Skeletal muscle cell (primary cell): ENCODE results near the gene OR1L8.
"Not testable (repeated sequence)": the region's sequence is repeated elsewhere in the genome, so short reads cannot be mapped to it uniquely, and the experiment has no call there.

Experiments
- DNase-seq: peaks from one replicate; pipeline ENCODE4 v3.0.0-alpha.2; 2010; ENCODE audit warnings: low read depth
- H3K4me3 ChIP-seq: 2 replicates; pipeline ENCODE4 v1.5.1; 2011; ENCODE audit warnings: low read depth, mild to moderate bottlenecking, control low read depth, low read length, moderate library complexity

OR1L8 gene, protein sequence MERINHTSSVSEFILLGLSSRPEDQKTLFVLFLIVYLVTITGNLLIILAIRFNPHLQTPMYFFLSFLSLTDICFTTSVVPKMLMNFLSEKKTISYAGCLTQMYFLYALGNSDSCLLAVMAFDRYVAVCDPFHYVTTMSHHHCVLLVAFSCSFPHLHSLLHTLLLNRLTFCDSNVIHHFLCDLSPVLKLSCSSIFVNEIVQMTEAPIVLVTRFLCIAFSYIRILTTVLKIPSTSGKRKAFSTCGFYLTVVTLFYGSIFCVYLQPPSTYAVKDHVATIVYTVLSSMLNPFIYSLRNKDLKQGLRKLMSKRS

DNA sequence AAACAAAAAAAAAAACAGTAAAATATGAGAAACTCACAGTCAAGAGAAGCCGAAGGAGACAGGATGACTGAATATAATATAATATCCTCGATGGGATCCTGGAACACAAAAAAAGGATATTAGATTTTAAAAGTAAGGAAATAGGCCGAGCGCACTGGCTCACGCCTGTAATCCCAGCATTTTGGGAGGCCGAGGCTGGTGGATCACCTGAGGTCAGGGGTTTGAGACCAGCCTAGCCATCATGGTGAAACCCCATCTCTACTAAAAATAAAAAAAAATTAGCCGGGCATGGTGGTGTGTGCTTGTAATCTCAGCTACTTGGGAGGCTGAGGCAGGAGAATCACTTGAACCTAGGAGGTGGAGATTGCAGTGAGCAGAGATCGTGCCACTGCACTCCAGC lies at the start of gene OR1L8:
Gene OR1L8, minus strand, starts transcription at position 101 of the 400 bp plus-strand sequence. CDS start 14,907 bp downstream, outside the sequence.
- DNase-seq, H3K4me3 ChIP-seq: not testable (repeated sequence)

- no peak for DNase-seq
Measured at GRCh38 chr9:122619996-122620395, 36.8 kb upstream of the OR1L8 start.

GRCh38 chr9:122614362-122614761 lies 31.2 kb upstream of the OR1L8 start, which contains the start of gene OR1Q1:
Gene OR1Q1 (plus strand): TSS chr9:122614738. CDS start chr9:122614738, 0 bp downstream.
- DNase-seq, result no peak
- H3K4me3 ChIP-seq, result no peak within 1 kb of the TSS

More at GRCh38 chr9:122619996-122620395, 36.8 kb upstream of the OR1L8 start:
- no peak overlapping the region for H3K4me3 ChIP-seq

DNA sequence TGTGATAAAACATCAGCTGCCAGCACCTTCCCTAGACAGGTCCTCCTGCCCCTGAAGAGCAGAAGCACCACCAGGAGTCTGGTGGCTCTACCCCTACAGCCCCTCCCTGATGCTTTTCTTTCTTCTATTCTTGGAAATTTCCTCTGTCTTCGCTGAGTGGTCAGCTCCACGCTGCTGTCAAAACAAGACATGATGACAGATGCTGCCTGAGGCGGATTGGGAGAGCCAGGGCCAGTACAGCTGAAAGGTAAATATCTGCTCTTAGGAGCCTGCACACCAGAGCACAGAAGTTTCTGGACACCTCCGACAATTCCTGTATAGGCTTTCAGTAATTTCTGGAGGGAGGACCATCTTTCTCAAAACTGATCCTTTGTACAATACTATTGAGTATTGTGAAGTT lies 26.6 kb upstream of the OR1L8 start:
- H3K4me3 ChIP-seq, result no peak overlapping the region
- DNase-seq, result no peak

DNA sequence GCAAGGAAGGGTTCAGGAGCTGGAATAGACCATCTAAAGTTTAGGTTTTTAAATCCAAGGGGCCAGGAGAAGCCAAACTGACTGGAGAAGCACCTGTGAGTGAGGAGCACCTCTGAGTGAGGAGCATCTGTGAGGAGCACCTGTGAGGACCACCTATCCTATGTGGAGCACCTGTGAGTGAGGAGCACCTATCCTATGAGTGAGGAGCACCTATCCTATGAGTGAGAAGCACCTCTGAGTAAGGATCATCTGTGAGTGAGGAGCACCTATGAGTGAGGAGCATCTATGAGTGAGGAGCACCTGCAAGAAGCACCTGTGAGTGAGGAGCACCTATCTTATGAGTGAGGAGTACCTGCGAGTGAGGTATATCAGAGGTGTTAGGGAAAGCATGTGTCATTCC lies 23.4 kb upstream of the OR1L8 start:
- DNase-seq, result no peak
- H3K4me3 ChIP-seq, result no peak overlapping the region

- no peak for DNase-seq
- H3K4me3 ChIP-seq, result no peak overlapping the region
Measured at GRCh38 chr9:122605691-122606090, 22.5 kb upstream of the OR1L8 start.

GRCh38 chr9:122580360-122580759 lies 2.8 kb downstream of the OR1L8 start:
- DNase-seq, result peak; percentile 4
- H3K4me3 ChIP-seq, result no peak overlapping the region

GRCh38 chr9:122579874-122580273 lies 3.3 kb downstream of the OR1L8 start:
- no peak overlapping the region for H3K4me3 ChIP-seq
- no peak for DNase-seq

DNA sequence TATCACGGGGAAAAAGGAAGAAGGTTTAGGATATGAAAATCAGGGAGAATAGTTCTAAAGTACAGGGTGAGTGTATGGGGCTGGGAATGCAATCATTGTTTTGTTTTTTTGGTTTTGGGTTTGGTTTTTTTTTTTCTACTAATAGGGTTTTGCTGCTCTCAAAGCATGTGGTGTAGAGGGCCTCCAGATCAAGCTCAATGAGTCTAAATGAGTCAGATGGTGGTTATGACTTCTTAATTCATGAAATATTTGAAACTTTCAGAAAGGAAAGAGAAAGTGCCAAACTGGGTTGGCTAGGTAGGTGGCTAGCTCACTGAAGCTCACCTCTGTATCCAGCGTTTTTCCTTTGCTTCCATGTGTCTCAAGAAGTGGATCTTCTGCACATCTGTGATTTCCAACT lies 10.7 kb downstream of the OR1L8 start:
- no peak overlapping the region for H3K4me3 ChIP-seq
- no peak for DNase-seq

DNA sequence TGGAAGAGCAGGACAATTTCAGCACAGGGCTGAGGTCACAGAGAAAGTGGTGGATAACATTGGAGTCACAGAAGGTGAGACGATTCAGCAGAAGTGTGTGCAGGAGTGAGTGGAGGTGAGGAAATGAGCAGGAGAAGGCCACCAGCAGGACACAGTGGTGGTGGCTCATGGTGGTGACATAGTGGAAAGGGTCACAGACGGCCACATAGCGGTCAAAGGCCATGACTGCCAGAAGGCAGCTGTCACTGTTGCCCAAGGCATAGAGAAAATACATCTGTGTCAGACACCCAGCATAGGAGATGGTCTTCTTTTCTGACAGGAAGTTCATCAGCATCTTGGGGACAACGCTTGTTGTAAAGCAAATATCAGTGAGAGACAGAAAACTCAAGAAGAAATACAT lies 15.3 kb downstream of the OR1L8 start:
- DNase-seq, result no peak
- no peak overlapping the region for H3K4me3 ChIP-seq

DNA sequence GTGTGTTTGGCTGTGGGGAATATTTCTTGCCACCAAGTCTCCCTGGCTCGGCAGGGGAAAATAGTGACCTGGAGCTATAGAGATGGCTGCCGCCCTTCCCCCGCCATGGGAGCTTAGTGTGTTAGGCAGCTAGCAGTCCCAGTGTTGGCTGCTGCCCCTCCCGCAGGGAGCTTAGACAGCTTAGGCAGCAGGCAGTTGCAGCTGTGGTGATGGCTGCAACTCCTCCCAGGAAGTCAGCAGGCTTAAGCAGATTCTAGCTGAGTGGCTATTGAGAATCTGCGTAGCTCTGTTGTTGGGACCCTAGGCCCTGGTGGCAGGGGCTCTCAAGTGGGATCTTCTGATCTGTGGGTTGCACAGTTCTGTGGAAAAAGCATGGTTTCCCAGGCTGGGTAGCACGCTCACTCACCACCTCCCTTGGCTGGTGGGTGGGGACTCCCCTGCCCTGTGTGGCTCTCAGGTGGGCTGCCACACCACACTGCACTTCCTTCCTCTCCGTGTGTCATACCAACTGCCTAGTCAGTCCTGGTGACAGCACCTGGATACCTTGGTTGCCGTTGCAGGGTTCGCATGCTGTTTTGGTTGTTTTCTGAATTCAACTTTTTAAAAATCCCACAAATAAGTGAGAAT lies 20.9 kb downstream of the OR1L8 start:
- DNase-seq, result no peak
- no peak overlapping the region for H3K4me3 ChIP-seq

DNA sequence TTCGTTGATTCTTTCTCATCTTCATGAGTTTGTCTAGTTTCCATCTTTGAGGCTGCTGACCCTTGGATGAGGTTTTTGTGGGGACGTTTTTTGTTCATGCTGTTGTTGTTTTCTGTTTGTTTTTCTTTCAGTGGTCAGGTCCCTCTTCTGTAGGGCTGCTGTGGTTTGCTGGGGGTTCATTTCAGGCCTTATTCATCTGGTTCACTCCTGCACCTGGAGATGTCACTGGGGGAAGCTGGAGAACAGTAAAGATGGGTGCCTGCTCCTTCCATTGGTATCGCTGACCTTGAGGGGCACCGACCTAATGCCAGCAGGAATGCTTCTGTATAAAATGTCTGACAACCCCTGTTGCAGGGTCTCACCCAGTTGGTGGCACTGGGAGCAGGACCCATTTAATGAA lies 21.7 kb downstream of the OR1L8 start:
- DNase-seq, result no peak
- H3K4me3 ChIP-seq, result no peak overlapping the region

DNA sequence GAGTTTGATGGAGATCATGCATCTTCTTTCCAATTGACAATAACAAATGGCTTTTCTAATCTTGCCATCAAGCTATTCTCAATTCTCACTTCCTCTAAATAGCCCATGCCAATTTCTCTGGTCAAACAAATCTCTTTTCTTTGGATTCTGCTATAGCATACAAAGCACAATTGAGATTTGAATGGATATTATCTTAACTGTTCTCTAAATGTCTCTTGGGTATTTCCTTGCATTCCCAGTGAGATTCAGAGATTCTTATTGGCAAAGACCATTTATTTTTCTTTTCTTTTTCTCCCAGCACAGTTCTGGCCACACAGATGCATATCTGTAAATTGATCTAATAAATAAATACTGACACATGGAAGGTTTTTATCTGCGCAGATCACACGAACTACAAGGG lies 30.4 kb downstream of the OR1L8 start, which contains the start of gene OR1N2:
Gene OR1N2, plus strand, starts transcription at position 301 of the 400 bp plus-strand sequence. CDS start 100 bp downstream, outside the sequence.
- no peak within 1 kb of the TSS for H3K4me3 ChIP-seq
- no peak for DNase-seq

DNA sequence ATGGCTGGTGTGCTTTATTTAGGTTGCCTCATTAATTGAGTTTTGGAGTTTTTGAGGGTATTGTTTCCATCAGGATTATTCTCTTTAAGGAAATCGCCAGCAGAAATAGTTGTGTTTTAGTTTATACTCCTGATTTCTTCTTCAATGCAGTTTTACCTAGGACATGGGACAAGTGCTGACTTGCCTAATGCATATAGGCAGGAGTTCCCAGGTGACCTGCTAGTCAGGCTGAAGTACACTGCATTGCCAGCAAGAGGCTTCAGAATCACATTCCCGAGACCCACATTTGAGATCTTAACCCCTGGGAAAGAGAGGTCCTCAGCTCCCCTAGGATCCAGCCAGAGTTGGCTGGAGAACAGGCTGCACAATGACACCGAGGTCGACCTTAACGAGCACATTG lies 31.8 kb downstream of the OR1L8 start:
- H3K4me3 ChIP-seq, result no peak overlapping the region
- no peak for DNase-seq

DNA sequence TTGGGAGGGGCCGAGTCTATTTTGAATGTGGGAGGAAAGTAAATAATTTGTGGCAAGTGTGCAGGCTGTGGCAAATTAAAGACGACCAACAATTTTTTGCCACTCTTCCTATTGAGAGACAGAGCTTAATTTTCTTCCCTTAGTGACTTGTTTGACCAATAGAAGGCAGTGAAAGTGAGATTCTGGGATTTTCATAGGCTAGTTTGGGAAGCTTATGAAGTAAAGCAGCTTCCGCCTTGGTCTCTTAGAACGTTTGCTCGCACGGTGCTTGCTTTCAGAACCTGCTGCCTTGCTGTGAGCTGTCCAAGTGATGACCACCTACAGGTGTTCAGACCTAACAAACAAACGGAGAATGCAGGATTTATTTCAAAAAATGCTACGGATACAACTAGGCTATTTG lies 37.0 kb downstream of the OR1L8 start:
- DNase-seq, result no peak
- no peak overlapping the region for H3K4me3 ChIP-seq

DNA sequence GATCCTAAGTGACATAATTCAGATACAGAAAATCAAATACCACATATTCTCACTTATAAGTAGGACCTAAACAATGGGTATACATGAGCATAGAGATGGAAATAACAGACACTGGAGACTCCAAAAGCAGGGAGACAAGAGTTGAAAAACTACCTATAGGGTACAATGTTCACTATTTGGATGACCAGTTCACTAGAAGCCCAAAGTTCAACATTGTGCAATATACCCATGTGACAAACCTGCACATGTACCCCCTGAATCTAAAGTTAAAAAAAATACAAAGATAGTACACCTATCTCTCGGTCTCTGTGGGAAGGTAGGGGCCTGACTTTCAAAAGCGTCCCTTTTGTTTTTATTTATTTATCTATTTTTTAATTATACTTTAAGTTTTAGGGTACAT lies 44.4 kb downstream of the OR1L8 start:
- no peak overlapping the region for H3K4me3 ChIP-seq
- DNase-seq, result no peak

- H3K4me3 ChIP-seq, DNase-seq: not testable (repeated sequence)
Measured at GRCh38 chr9:122537066-122537465, 46.1 kb downstream of the OR1L8 start.

GRCh38 chr9:122536134-122536533 lies 47.0 kb downstream of the OR1L8 start:
- H3K4me3 ChIP-seq, result no peak overlapping the region
- no peak for DNase-seq

- not testable (repeated sequence) for DNase-seq, H3K4me3 ChIP-seq
Measured at GRCh38 chr9:122531157-122531556, 52.0 kb downstream of the OR1L8 start.

DNA sequence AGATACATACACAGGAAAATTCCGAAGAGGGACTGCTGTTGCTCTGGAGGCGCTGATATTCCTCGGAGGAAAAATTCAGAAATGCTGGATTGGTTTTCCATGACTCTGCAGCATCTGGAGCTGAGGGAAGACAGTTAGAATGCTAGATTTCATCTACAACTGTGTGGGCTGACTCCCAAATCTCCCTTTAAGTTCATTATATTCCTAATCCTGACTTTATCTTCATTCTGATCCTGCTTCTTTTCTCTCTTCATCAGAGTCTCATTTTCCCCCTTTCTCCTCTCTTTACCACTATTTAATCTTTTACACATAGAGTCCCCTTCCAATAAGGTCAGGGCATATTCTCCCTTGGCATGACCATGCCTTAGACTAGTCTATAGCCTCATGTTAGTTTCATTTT lies 56.0 kb downstream of the OR1L8 start, which contains the start of gene OR1N1:
Gene OR1N1, minus strand, starts transcription at position 101 of the 400 bp plus-strand sequence. Its CDS starts 0 bp downstream, at position 101.
- H3K4me3 ChIP-seq, result no peak within 1 kb of the TSS
- DNase-seq, result no peak

GRCh38 chr9:122526602-122527001 lies 56.6 kb downstream of the OR1L8 start:
- no peak overlapping the region for H3K4me3 ChIP-seq
- DNase-seq, result no peak
